ENCODE data around the gene RALGAPA1. TPM values are rescaled to one million over a fixed set of nuclear protein-coding genes. Genes with fewer than 3 reads are reported as not detected.
"Not testable (repeated sequence)": the region's sequence is repeated elsewhere in the genome, so short reads cannot be mapped to it uniquely, and the experiment has no call there.

Gene RALGAPA1
- total and polyA plus RNA-seq, 2 donors from 2014 or later, result 13.3 to 78.7 TPM

DNA sequence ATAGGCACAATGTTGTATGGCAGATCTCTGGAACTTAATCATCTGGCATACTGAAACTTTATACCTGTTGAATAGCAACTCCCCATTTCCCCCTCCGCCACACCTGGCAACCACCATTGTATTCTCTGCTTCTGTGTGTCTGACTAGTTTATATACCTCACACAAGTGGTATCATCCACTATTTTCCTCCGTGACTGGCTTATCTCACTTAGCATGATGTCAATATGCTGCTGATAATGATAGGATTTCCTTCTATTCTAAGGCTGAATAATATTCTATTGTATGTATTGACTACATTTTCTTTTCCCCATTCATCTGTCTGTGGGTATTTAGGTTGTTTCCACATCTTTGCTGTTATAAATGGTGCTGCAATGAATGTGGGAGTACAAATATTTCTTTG is 38.5 kb upstream of the RALGAPA1 start:
- TF ChIP-seq, protein P1, sequence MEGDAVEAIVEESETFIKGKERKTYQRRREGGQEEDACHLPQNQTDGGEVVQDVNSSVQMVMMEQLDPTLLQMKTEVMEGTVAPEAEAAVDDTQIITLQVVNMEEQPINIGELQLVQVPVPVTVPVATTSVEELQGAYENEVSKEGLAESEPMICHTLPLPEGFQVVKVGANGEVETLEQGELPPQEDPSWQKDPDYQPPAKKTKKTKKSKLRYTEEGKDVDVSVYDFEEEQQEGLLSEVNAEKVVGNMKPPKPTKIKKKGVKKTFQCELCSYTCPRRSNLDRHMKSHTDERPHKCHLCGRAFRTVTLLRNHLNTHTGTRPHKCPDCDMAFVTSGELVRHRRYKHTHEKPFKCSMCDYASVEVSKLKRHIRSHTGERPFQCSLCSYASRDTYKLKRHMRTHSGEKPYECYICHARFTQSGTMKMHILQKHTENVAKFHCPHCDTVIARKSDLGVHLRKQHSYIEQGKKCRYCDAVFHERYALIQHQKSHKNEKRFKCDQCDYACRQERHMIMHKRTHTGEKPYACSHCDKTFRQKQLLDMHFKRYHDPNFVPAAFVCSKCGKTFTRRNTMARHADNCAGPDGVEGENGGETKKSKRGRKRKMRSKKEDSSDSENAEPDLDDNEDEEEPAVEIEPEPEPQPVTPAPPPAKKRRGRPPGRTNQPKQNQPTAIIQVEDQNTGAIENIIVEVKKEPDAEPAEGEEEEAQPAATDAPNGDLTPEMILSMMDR (IDR thresholded peaks at IDR 0.05; ENCODE audit: borderline replicate concordance, extremely low read depth, insufficient read depth), result no peak
- no peaks in the 10 kb centered on the region for H3K4me1 ChIP-seq (ENCODE audit: control insufficient read depth in 2 of 3, insufficient read depth in 2 of 3, low read depth in 1 of 3, low read length in 3 of 3)
- H3K27ac ChIP-seq (ENCODE audit: low read depth in 2 of 2, low read length in 2 of 2), result no peak overlapping the region
- H3K27me3 ChIP-seq (ENCODE audit: control insufficient read depth, insufficient read depth, low read length), result no peaks in the 10 kb centered on the region
- peaks cover 0 to 3% (median 2%) of the 10 kb centered on the region in 3 donors for H3K36me3 ChIP-seq (ENCODE audit: control insufficient read depth in 2 of 3, insufficient read depth in 3 of 3, low read length in 3 of 3)
- DNase-seq (no peak), FAIRE-seq (no peak)
- no peak overlapping the region for H3K4me3 ChIP-seq (ENCODE audit: low read length in 3 of 3)
- no peak overlapping the region for H3K9ac ChIP-seq (ENCODE audit: low read length in 3 of 3)
- H3K9me3 ChIP-seq (ENCODE audit: control insufficient read depth in 2 of 3, insufficient read depth in 1 of 3, low read length in 3 of 3), result peaks cover 0 to 3% (median 0%) of the 10 kb centered on the region in 3 donors
- intact Hi-C loops (cut with DNase I), result no loop called here

DNA sequence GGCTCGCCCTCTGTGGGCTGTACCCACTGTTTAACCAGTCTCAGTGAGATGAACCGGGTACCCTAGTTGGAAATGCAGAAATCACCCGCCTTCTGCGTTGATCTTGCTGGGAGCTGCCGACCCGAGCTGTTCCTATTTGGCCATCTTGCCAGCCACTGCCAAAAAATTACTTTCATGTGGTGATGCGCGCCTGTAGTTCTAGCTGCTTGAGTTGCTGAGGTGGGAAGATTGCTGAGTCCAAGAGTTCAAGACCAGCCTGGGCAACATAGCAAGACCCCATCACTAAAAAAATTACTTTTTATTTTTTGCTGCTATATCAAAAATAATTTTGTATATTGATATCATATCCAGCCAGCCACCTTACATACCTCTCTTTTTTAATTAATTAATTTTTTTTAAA is 35.4 kb upstream of the RALGAPA1 start:
- intact Hi-C loops (cut with DNase I), result no loop called here
- FAIRE-seq, result no peak

DNA sequence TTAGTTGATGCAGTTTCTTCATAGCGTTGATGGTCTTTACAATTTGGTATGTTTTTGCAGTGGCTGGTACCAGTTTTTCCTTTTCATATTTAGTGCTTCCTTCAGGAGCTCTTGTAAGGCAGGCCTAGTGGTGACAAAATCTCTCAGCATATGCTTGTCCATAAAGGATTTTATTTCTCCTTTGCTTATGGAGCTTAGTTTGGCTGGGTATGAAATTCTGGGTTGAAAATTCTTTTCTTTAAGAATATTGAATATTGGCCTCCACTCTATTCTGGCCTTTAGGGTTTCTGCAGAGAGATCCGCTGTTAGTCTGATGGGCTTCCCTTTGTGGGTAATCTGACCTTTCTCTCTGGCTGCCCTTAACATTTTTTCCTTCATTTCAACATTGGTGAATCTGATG is 33.1 kb upstream of the RALGAPA1 start:
- H3K4me3 ChIP-seq (ENCODE audit: low read length in 3 of 3); DNase-seq; FAIRE-seq; H3K9ac ChIP-seq (ENCODE audit: low read length in 3 of 3); intact Hi-C loops (cut with DNase I); H3K4me1 ChIP-seq (ENCODE audit: control insufficient read depth in 2 of 3, insufficient read depth in 2 of 3, low read depth in 1 of 3, low read length in 3 of 3); H3K36me3 ChIP-seq (ENCODE audit: control insufficient read depth in 2 of 3, insufficient read depth in 3 of 3, low read length in 3 of 3); H3K9me3 ChIP-seq (ENCODE audit: control insufficient read depth in 2 of 3, insufficient read depth in 1 of 3, low read length in 3 of 3); H3K27me3 ChIP-seq (ENCODE audit: control insufficient read depth, insufficient read depth, low read length); H3K27ac ChIP-seq (ENCODE audit: low read depth in 2 of 2, low read length in 2 of 2): not testable (repeated sequence)

More for the DNA sequence above, 35.4 kb upstream of the RALGAPA1 start:
- no peaks in the 10 kb centered on the region for H3K27me3 ChIP-seq (ENCODE audit: control insufficient read depth, insufficient read depth, low read length)
- no peak for DNase-seq
- TF ChIP-seq, protein P1 (IDR thresholded peaks at IDR 0.05; ENCODE audit: borderline replicate concordance, extremely low read depth, insufficient read depth), result no peak
- H3K4me1 ChIP-seq (ENCODE audit: control insufficient read depth in 2 of 3, insufficient read depth in 2 of 3, low read depth in 1 of 3, low read length in 3 of 3), result no peaks in the 10 kb centered on the region
- H3K9me3 ChIP-seq (ENCODE audit: control insufficient read depth in 2 of 3, insufficient read depth in 1 of 3, low read length in 3 of 3), result no peaks in the 10 kb centered on the region
- peaks cover 0 to 3% (median 2%) of the 10 kb centered on the region in 3 donors for H3K36me3 ChIP-seq (ENCODE audit: control insufficient read depth in 2 of 3, insufficient read depth in 3 of 3, low read length in 3 of 3)
- H3K27ac ChIP-seq (ENCODE audit: low read depth in 2 of 2, low read length in 2 of 2), result no peak overlapping the region
- H3K9ac ChIP-seq (ENCODE audit: low read length in 3 of 3), result no peak overlapping the region
- no peak overlapping the region for H3K4me3 ChIP-seq (ENCODE audit: low read length in 3 of 3)

DNA sequence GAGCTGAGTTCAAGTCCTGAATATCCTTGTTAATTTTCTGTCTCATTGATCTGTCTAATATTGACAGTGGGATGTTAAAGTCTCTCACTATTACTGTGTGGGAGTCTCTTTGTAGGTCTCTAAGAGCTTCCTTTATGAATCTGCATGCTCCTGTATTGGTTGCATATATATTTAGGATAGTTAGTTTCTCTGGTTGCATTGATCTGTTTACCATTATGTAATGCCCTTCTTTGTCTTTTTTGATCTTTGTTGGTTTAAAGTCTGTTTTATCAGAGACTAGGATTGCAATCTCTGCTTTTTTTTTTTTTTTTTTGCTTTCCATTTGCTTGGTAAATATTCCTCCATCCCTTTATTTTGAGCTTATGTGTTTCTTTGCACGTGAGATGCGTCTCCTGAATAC is 32.6 kb upstream of the RALGAPA1 start:
- H3K36me3 ChIP-seq (ENCODE audit: control insufficient read depth in 2 of 3, insufficient read depth in 3 of 3, low read length in 3 of 3); FAIRE-seq; H3K4me1 ChIP-seq (ENCODE audit: control insufficient read depth in 2 of 3, insufficient read depth in 2 of 3, low read depth in 1 of 3, low read length in 3 of 3); H3K27me3 ChIP-seq (ENCODE audit: control insufficient read depth, insufficient read depth, low read length); H3K9ac ChIP-seq (ENCODE audit: low read length in 3 of 3); DNase-seq; H3K4me3 ChIP-seq (ENCODE audit: low read length in 3 of 3); H3K27ac ChIP-seq (ENCODE audit: low read depth in 2 of 2, low read length in 2 of 2); H3K9me3 ChIP-seq (ENCODE audit: control insufficient read depth in 2 of 3, insufficient read depth in 1 of 3, low read length in 3 of 3); intact Hi-C loops (cut with DNase I): not testable (repeated sequence)
